CD14-positive monocyte (primary cell): ENCODE results near the gene PAXX. TPM values are rescaled to one million over a fixed set of nuclear protein-coding genes. Genes with fewer than 3 reads are reported as not detected.

ENCODE experiments used
- DNase-seq, 3 donors: peaks; one replicate each; pipeline ENCODE4 v3.0.0-alpha.2; 2011 to 2022
- H2AFZ ChIP-seq: 2 replicates; pipeline ENCODE4 v1.6.0; 2012; ENCODE audit warnings: mild to moderate bottlenecking, low read depth, low read length, inconsistent platforms; ENCODE audit not compliant: insufficient read depth, poor library complexity, severe bottlenecking
- H3K27ac ChIP-seq, 2 donors: 1 replicate in 1 of 2; 2 replicates in 1 of 2; pipeline ENCODE4 v1.5.1; 2012 to 2013; ENCODE audit warnings: low read length in 2 of 2, control low read depth in 1 of 2, inconsistent platforms in 1 of 2, low read depth in 1 of 2, mild to moderate bottlenecking in 1 of 2
- H3K27me3 ChIP-seq, 2 donors: one replicate each; pipeline versions ENCODE4 v1.6.0 to v1.6.1; 2011 to 2013; ENCODE audit warnings: low read length in 2 of 2; ENCODE audit not compliant: control insufficient read depth in 2 of 2, insufficient read depth in 2 of 2
- H3K36me3 ChIP-seq, 2 donors: replicated peaks in 1 of 2; 1 replicate in 1 of 2; 2 replicates in 1 of 2; pipeline versions ENCODE4 v1.5.1 to v1.6.1; 2012 to 2013; ENCODE audit warnings: low read length in 2 of 2, control low read depth in 1 of 2, inconsistent platforms in 1 of 2, mild to moderate bottlenecking in 1 of 2; ENCODE audit not compliant: insufficient read depth in 2 of 2, control insufficient read depth in 1 of 2
- H3K4me1 ChIP-seq, 2 donors: 1 replicate in 1 of 2; 2 replicates in 1 of 2; pipeline versions ENCODE4 v1.5.1 to v1.6.1; 2012 to 2013; ENCODE audit warnings: low read length in 2 of 2, control low read depth in 1 of 2, inconsistent platforms in 1 of 2, mild to moderate bottlenecking in 1 of 2, moderate library complexity in 1 of 2; ENCODE audit not compliant: insufficient read depth in 2 of 2, control insufficient read depth in 1 of 2
- H3K4me2 ChIP-seq: replicated peaks from 2 replicates; pipeline ENCODE3; 2012; ENCODE audit warnings: low read length, moderate library complexity, mild to moderate bottlenecking; ENCODE audit not compliant: poor library complexity, severe bottlenecking; ENCODE audit errors: extremely low read depth
- H3K4me3 ChIP-seq, 3 experiments: fragments of 200-600 bp in 1 of 3; sonication (generic) in 1 of 3; replicated peaks in 1 of 3; 1 replicate in 2 of 3; 2 replicates in 1 of 3; pipeline ENCODE4 v1.5.1; 2011 to 2013; ENCODE audit warnings: low read length in 3 of 3, mild to moderate bottlenecking in 3 of 3, control low read depth in 2 of 3, low read depth in 2 of 3, inconsistent platforms in 1 of 3, moderate library complexity in 1 of 3
- H3K79me2 ChIP-seq: 2 replicates; pipeline ENCODE4 v1.6.0; 2012; ENCODE audit warnings: mild to moderate bottlenecking, control low read depth, inconsistent platforms, low read length, moderate library complexity; ENCODE audit not compliant: insufficient read depth
- H3K9ac ChIP-seq: 2 replicates; pipeline ENCODE4 v1.6.0; 2017; ENCODE audit warnings: low read length, mild to moderate bottlenecking; ENCODE audit not compliant: insufficient read depth, poor library complexity, severe bottlenecking
- H3K9me3 ChIP-seq, 2 donors: replicated peaks in 1 of 2; 1 replicate in 1 of 2; 2 replicates in 1 of 2; pipeline versions ENCODE4 v1.5.1 to v1.6.1; 2012 to 2013; ENCODE audit warnings: low read length in 2 of 2, control low read depth in 1 of 2; ENCODE audit not compliant: control insufficient read depth in 1 of 2, insufficient read depth in 1 of 2
- H4K20me1 ChIP-seq: 2 replicates; pipeline ENCODE4 v1.6.0; 2012; ENCODE audit warnings: mild to moderate bottlenecking, low read length, control low read depth, moderate library complexity; ENCODE audit not compliant: insufficient read depth
- H3K27ac Mint-ChIP-seq, 7 donors: one replicate each; pipeline ENCODE4 v1.8.0; 2020; ENCODE audit warnings: mild to moderate bottlenecking in 7 of 7, mixed read lengths in 7 of 7, moderate library complexity in 6 of 7, inconsistent platforms in 2 of 7
- H3K27me3 Mint-ChIP-seq, 3 donors: one replicate each; pipeline ENCODE4 v1.8.0; 2021 to 2022; ENCODE audit warnings: low read depth in 3 of 3, mild to moderate bottlenecking in 3 of 3, mixed read lengths in 3 of 3, moderate library complexity in 3 of 3, inconsistent platforms in 1 of 3
- H3K36me3 Mint-ChIP-seq, 2 donors: one replicate each; pipeline ENCODE4 v1.8.0; 2020; ENCODE audit warnings: mixed read lengths in 2 of 2, inconsistent platforms in 1 of 2, mild to moderate bottlenecking in 1 of 2
- H3K4me1 Mint-ChIP-seq: one replicate; pipeline ENCODE4 v1.8.0; 2020; ENCODE audit warnings: mild to moderate bottlenecking, mixed read lengths
- H3K4me3 Mint-ChIP-seq, 2 donors: one replicate each; pipeline ENCODE4 v1.8.0; 2020; ENCODE audit warnings: mild to moderate bottlenecking in 2 of 2, mixed read lengths in 2 of 2, moderate library complexity in 1 of 2
- H3K9me3 Mint-ChIP-seq, 7 donors: one replicate each; pipeline ENCODE4 v1.8.0; 2020 to 2022; ENCODE audit warnings: mixed read lengths in 7 of 7, mild to moderate bottlenecking in 6 of 7, moderate library complexity in 6 of 7, inconsistent platforms in 2 of 7
- CTCF ChIP-seq: fragments of 200-600 bp; IDR thresholded peaks from one replicate; pipeline ENCODE4 v1.8.0; 2022; ENCODE audit warnings: antibody characterized with exemption, mild to moderate bottlenecking
- WGBS: methylation state at CpG from one replicate; pipeline ENCODE4 v1.1.5; 2013; ENCODE audit warnings: missing lambda C conversion rate; ENCODE audit not compliant: insufficient coverage; 5-methylcytosine and 5-hydroxymethylcytosine counted together
- intact Hi-C, 2 donors: fragments of 100-400 bp; cut with micrococcal nuclease; formaldehyde crosslinking; loops; one replicate each; pipeline versions ENCODE4 v1.15.0 to v1.15.1; 2023
- polyA plus RNA-seq, 3 donors: library from polyadenylated mRNA; depleted of rRNA in 1 of 3; unstranded in 2 of 3; stranded (reverse) in 1 of 3; fragments of 300-500 nt in 2 of 3; fragments of >200 nt in 1 of 3; fragmentation: Illumina TruSeq in 2 of 3; gene quantifications; 1 replicate in 2 of 3; 2 replicates in 1 of 3; pipeline ENCODE4 v1.2.3, GENCODE V29; 2012 to 2021

PAXX gene
- polyA plus RNA-seq, 3 donors: 35.3 to 92.9 (median 40.7) TPM

GRCh38 chr9:136972335-136972734 lies 19.9 kb upstream of the PAXX start:
- Histone ChIP-seq H2AFZ (no peak overlapping the region), H3K36me3 (no peaks in the 10 kb centered on the region), H3K4me3 (no peak overlapping the region), H3K27me3 (peaks cover 0 to 15% of the 10 kb centered on the region in 2 donors), H3K4me2 (no peak overlapping the region), H4K20me1 (no peaks in the 10 kb centered on the region), H3K9me3 (no peaks in the 10 kb centered on the region), H3K27ac (no peak overlapping the region), H3K9ac (no peak overlapping the region), H3K4me1 (peaks cover 17 to 30% of the 10 kb centered on the region in 2 donors), H3K79me2 (no peaks in the 10 kb centered on the region)
- H3K27ac Mint-ChIP-seq: no peak overlapping the region
- peaks cover 19% of the 10 kb centered on the region for H3K4me1 Mint-ChIP-seq
- no peak for DNase-seq
- intact Hi-C loops: no loop called here
- no peak for TF ChIP-seq CTCF
- H3K4me3 Mint-ChIP-seq: no peak overlapping the region
- no peaks in the 10 kb centered on the region for H3K9me3 Mint-ChIP-seq
- 96% methylated on average over 10 of the region's 11 CpGs for WGBS
- peaks cover 7 to 32% (median 13%) of the 10 kb centered on the region in 3 donors for H3K27me3 Mint-ChIP-seq
- H3K36me3 Mint-ChIP-seq: no peaks in the 10 kb centered on the region

GRCh38 chr9:136972743-136973142 lies 19.5 kb upstream of the PAXX start:
- H3K27ac ChIP-seq: no peak overlapping the region
- no peaks in the 10 kb centered on the region for H3K9me3 ChIP-seq
- Mint-ChIP-seq H3K9me3 (no peaks in the 10 kb centered on the region), H3K4me3 (no peak overlapping the region), H3K36me3 (no peaks in the 10 kb centered on the region), H3K27me3 (peaks cover 11 to 36% (median 16%) of the 10 kb centered on the region in 3 donors), H3K27ac (peak overlapping the region in 1 of 7 donors; percentile 35), H3K4me1 (peaks cover 19% of the 10 kb centered on the region)
- no peak for DNase-seq
- no peak for TF ChIP-seq CTCF
- H4K20me1 ChIP-seq: no peaks in the 10 kb centered on the region
- no peaks in the 10 kb centered on the region for H3K36me3 ChIP-seq
- peaks cover 0 to 19% of the 10 kb centered on the region in 2 donors for H3K27me3 ChIP-seq
- H2AFZ ChIP-seq: no peak overlapping the region
- H3K4me3 ChIP-seq: no peak overlapping the region
- peaks cover 19 to 33% of the 10 kb centered on the region in 2 donors for H3K4me1 ChIP-seq
- H3K4me2 ChIP-seq: no peak overlapping the region
- WGBS: 85% methylated on average over 9 of the region's 13 CpGs
- no peaks in the 10 kb centered on the region for H3K79me2 ChIP-seq
- no peak overlapping the region for H3K9ac ChIP-seq
- intact Hi-C loops: no loop called here
